ENCODE measurements around the gene NELFCD. TPM values are rescaled to one million over a fixed set of nuclear protein-coding genes. Genes with fewer than 3 reads are reported as not detected.

NELFCD gene
- total RNA-seq, 1 experiment from 2014 or later, result 179 TPM

DNA sequence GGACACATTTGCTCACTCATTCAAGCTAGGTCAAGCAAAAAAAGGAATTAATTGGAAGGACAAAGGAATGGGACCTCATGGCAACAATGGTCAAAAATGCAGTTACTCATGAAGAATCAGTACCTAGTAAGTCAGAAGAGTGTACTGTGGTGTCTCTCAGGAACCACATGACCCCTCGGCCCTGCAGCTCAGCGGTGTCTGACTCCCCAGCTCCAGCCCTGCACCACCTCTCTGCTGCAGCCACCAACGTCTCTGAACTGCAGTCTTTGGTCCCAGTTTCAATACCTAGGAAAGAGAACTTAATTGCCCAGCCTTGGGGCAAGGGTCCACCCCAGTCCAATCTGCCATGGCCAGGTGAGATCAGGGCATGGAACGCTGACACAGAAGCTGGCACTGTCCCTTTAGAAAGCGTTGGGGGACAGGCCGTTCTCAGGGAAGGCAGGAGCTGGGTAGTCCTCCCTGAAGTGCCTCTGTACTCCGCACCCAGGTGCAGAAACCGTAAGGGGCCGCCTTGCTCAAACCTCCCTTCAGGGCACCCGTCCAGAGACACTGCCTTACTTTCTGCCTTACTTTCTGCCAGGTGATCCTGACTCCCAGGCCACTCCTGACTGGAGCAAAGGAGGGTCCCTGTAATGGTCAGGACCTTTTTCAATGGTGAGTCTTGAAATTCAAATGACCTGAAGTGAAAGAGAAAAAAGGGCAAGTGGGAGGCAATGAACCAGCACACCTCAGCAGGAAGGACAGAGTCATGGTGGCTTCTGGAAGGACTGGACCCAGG is 13.2 kb upstream of the NELFCD start:
- BruUV-seq (replicated peaks), result no TSS peak
- no peak overlapping the region for H3K4me3 Mint-ChIP-seq (ENCODE audit: low read depth, unreplicated experiment)
- no peak overlapping the region for H3K27ac Mint-ChIP-seq (ENCODE audit: unreplicated experiment)
- intact Hi-C loops (cut with micrococcal nuclease; ENCODE audit: unreplicated experiment), result no loop called here
- TF ChIP-seq, protein P1, sequence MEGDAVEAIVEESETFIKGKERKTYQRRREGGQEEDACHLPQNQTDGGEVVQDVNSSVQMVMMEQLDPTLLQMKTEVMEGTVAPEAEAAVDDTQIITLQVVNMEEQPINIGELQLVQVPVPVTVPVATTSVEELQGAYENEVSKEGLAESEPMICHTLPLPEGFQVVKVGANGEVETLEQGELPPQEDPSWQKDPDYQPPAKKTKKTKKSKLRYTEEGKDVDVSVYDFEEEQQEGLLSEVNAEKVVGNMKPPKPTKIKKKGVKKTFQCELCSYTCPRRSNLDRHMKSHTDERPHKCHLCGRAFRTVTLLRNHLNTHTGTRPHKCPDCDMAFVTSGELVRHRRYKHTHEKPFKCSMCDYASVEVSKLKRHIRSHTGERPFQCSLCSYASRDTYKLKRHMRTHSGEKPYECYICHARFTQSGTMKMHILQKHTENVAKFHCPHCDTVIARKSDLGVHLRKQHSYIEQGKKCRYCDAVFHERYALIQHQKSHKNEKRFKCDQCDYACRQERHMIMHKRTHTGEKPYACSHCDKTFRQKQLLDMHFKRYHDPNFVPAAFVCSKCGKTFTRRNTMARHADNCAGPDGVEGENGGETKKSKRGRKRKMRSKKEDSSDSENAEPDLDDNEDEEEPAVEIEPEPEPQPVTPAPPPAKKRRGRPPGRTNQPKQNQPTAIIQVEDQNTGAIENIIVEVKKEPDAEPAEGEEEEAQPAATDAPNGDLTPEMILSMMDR (IDR thresholded peaks at IDR 0.05; ENCODE audit: unreplicated experiment), result no peak
- CTCF ChIA-PET, result interaction anchor here (0.7 kb wide), 1 partner anchor 254 kb away, joined by 3 read pairs; no protein-coding TSS in a partner anchor
- H3K9me3 Mint-ChIP-seq (ENCODE audit: low read depth, unreplicated experiment), result peaks cover 4% of the 10 kb centered on the region
- no peaks in the 10 kb centered on the region for H3K4me1 Mint-ChIP-seq (ENCODE audit: low read depth, unreplicated experiment)
- peaks cover 46% of the 10 kb centered on the region for H3K27me3 Mint-ChIP-seq (ENCODE audit: unreplicated experiment)
- no peaks in the 10 kb centered on the region for H3K36me3 Mint-ChIP-seq (ENCODE audit: insufficient read depth, unreplicated experiment)
- DNase-seq, result no peak

DNA sequence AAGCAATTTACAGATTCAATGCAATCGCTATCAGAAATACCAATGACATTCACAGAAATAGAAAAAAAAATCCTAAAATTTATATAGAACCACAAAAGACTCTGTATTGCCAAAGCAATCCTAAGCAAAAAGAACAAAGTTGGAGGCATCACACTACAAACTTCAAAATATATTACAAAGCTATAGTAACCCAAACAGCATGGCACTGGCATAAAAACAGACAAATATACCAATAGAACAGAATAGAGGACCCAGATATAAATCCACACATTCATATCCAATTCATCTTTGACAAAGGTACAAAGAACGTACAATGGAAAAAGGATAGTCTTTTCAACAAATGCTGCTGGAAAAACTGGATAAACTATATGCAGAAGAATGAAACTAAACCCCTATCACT is 11.6 kb upstream of the NELFCD start:
- no peak overlapping the region for H3K4me3 Mint-ChIP-seq (ENCODE audit: low read depth, unreplicated experiment)
- H3K9me3 Mint-ChIP-seq (ENCODE audit: low read depth, unreplicated experiment), result peaks cover 4% of the 10 kb centered on the region
- DNase-seq, result no peak
- H3K27me3 Mint-ChIP-seq (ENCODE audit: unreplicated experiment), result peaks cover 30% of the 10 kb centered on the region
- H3K27ac Mint-ChIP-seq (ENCODE audit: unreplicated experiment), result no peak overlapping the region
- H3K4me1 Mint-ChIP-seq (ENCODE audit: low read depth, unreplicated experiment), result no peaks in the 10 kb centered on the region
- no peaks in the 10 kb centered on the region for H3K36me3 Mint-ChIP-seq (ENCODE audit: insufficient read depth, unreplicated experiment)
- intact Hi-C loops (cut with micrococcal nuclease; ENCODE audit: unreplicated experiment), result no loop called here
- BruUV-seq (replicated peaks), result no TSS peak
- CTCF ChIA-PET, result no interaction called here
- TF ChIP-seq, protein P1 (IDR thresholded peaks at IDR 0.05; ENCODE audit: unreplicated experiment), result no peak

DNA sequence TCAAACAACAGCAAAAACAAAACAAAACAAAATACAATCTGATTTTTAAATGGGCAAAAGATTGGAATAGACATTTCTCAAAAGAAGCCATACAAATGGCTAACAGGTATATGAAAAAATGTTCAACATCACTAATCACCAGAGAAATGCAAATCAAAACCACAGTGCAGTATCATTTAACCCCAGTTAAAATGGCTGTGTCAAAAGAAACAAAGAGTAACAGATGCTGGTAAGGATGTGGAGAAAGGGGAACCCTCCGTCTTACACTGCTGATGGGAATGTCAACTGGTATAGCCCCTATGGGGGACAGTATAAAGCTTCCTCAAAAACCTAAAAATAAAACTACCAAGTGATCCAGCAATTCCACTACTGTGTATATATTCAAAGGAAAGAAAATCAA is 10.9 kb upstream of the NELFCD start:
- no peaks in the 10 kb centered on the region for H3K4me1 Mint-ChIP-seq (ENCODE audit: low read depth, unreplicated experiment)
- peaks cover 23% of the 10 kb centered on the region for H3K27me3 Mint-ChIP-seq (ENCODE audit: unreplicated experiment)
- H3K36me3 Mint-ChIP-seq (ENCODE audit: insufficient read depth, unreplicated experiment), result no peaks in the 10 kb centered on the region
- intact Hi-C loops (cut with micrococcal nuclease; ENCODE audit: unreplicated experiment), result no loop called here
- TF ChIP-seq, protein P1 (IDR thresholded peaks at IDR 0.05; ENCODE audit: unreplicated experiment), result no peak
- peaks cover 4% of the 10 kb centered on the region for H3K9me3 Mint-ChIP-seq (ENCODE audit: low read depth, unreplicated experiment)
- no peak overlapping the region for H3K27ac Mint-ChIP-seq (ENCODE audit: unreplicated experiment)
- H3K4me3 Mint-ChIP-seq (ENCODE audit: low read depth, unreplicated experiment), result no peak overlapping the region
- CTCF ChIA-PET, result interaction anchor here (0.8 kb wide), 1 partner anchor 94 kb away, joined by 3 read pairs; no protein-coding TSS in a partner anchor
- no TSS peak for BruUV-seq (replicated peaks)
- no peak for DNase-seq

DNA sequence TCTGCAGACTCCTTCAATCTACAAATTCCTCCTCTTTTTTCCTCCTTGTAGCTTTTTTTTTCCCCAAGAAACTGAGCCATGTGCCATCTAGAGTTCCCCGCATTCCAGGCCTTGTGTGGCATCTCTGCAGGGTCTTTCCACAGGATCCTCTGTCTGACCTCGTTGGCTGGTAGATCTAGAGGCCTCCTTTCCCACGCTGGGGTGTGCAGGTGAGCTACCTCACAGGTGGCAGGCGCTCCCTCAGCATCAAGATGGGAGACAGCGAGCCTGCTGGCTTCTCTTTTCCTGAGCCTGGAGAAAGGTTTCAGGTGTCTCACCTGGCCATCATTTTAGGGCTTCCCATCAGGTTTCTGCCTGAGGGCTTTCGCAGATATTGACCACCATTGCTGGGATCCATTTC is 9.6 kb upstream of the NELFCD start:
- intact Hi-C loops (cut with micrococcal nuclease; ENCODE audit: unreplicated experiment), result no loop called here
- CTCF ChIA-PET, result interaction anchor here (0.8 kb wide), 1 partner anchor 11 kb away, joined by 4 read pairs; no protein-coding TSS in a partner anchor
- Mint-ChIP-seq H3K27me3 (ENCODE audit: unreplicated experiment) (peaks cover 13% of the 10 kb centered on the region), H3K4me3 (ENCODE audit: low read depth, unreplicated experiment) (no peak overlapping the region), H3K36me3 (ENCODE audit: insufficient read depth, unreplicated experiment) (no peaks in the 10 kb centered on the region), H3K9me3 (ENCODE audit: low read depth, unreplicated experiment) (peaks cover 4% of the 10 kb centered on the region), H3K4me1 (ENCODE audit: low read depth, unreplicated experiment) (no peaks in the 10 kb centered on the region), H3K27ac (ENCODE audit: unreplicated experiment) (no peak overlapping the region)
- DNase-seq, result no peak
- BruUV-seq (replicated peaks), result no TSS peak
- TF ChIP-seq, protein P1 (IDR thresholded peaks at IDR 0.05; ENCODE audit: unreplicated experiment), result no peak

Measured in Calu3 (cell line).